Trophoblast cell (in vitro differentiated cells and primary cell): Measurements from ENCODE around the gene SNAP91.
"Not testable (repeated sequence)": the region's sequence is repeated elsewhere in the genome, so short reads cannot be mapped to it uniquely, and the experiment has no call there.

ENCODE experiments used
- DNase-seq, 2 donors: peaks; one replicate each; pipeline ENCODE4 v3.0.0-alpha.2; 2016
- H2AFZ ChIP-seq: 2 replicates; pipeline ENCODE4 v1.6.1; 2013; ENCODE audit warnings: low read length, moderate library complexity, mild to moderate bottlenecking; ENCODE audit not compliant: insufficient read depth, poor library complexity
- H2AK5ac ChIP-seq: 2 replicates; pipeline ENCODE4 v1.6.1; 2013; ENCODE audit warnings: mild to moderate bottlenecking, low read length
- H2BK120ac ChIP-seq: 2 replicates; pipeline ENCODE4 v1.6.1; 2013; ENCODE audit warnings: low read length, mild to moderate bottlenecking, moderate library complexity; ENCODE audit not compliant: insufficient read depth, poor library complexity
- H2BK12ac ChIP-seq: 2 replicates; pipeline ENCODE4 v1.6.1; 2013; ENCODE audit warnings: mild to moderate bottlenecking, low read length, moderate library complexity
- H2BK5ac ChIP-seq: 2 replicates; pipeline ENCODE4 v1.6.1; 2013; ENCODE audit warnings: low read length, low read depth, moderate library complexity, mild to moderate bottlenecking; ENCODE audit not compliant: poor library complexity
- H3K14ac ChIP-seq: 2 replicates; pipeline ENCODE4 v1.6.1; 2013; ENCODE audit warnings: mild to moderate bottlenecking, low read length
- H3K18ac ChIP-seq: 2 replicates; pipeline ENCODE4 v1.6.1; 2013; ENCODE audit warnings: mild to moderate bottlenecking, low read length
- H3K23ac ChIP-seq: 2 replicates; pipeline ENCODE4 v1.6.1; 2013; ENCODE audit warnings: low read length
- H3K27ac ChIP-seq: 2 replicates; pipeline ENCODE4 v1.5.1; 2013; ENCODE audit warnings: low read depth, mild to moderate bottlenecking, inconsistent platforms, low read length, moderate library complexity
- H3K27me3 ChIP-seq: 2 replicates; pipeline ENCODE4 v1.6.1; 2013; ENCODE audit warnings: inconsistent platforms, mild to moderate bottlenecking, low read length, moderate library complexity; ENCODE audit not compliant: insufficient read depth
- H3K36me3 ChIP-seq, 2 experiments: 1 replicate in 1 of 2; 2 replicates in 1 of 2; pipeline ENCODE4 v1.6.1; 2013; ENCODE audit warnings: low read length in 2 of 2, mild to moderate bottlenecking in 2 of 2, moderate library complexity in 1 of 2; ENCODE audit not compliant: insufficient read depth in 2 of 2, control insufficient read depth in 1 of 2
- H3K4ac ChIP-seq: 2 replicates; pipeline ENCODE4 v1.6.1; 2013; ENCODE audit warnings: low read depth, mild to moderate bottlenecking, low read length, moderate library complexity
- H3K4me1 ChIP-seq, 2 experiments: 1 replicate in 1 of 2; 2 replicates in 1 of 2; pipeline ENCODE4 v1.6.1; 2013; ENCODE audit warnings: low read length in 2 of 2, mild to moderate bottlenecking in 2 of 2, moderate library complexity in 1 of 2; ENCODE audit not compliant: insufficient read depth in 2 of 2, control insufficient read depth in 1 of 2
- H3K4me2 ChIP-seq: 2 replicates; pipeline ENCODE4 v1.6.1; 2013; ENCODE audit warnings: inconsistent platforms, mild to moderate bottlenecking, low read length, moderate library complexity
- H3K4me3 ChIP-seq: 2 replicates; pipeline ENCODE4 v1.5.1; 2013; ENCODE audit warnings: mild to moderate bottlenecking, low read depth, low read length, inconsistent platforms
- H3K79me1 ChIP-seq: one replicate; pipeline ENCODE4 v1.6.1; 2013; ENCODE audit warnings: low read length
- H3K79me2 ChIP-seq: 2 replicates; pipeline ENCODE4 v1.6.1; 2013; ENCODE audit warnings: low read length, mild to moderate bottlenecking; ENCODE audit not compliant: control insufficient read depth, insufficient read depth, poor library complexity
- H3K9ac ChIP-seq: 2 replicates; pipeline ENCODE4 v1.6.1; 2013; ENCODE audit warnings: mild to moderate bottlenecking, low read length
- H3K9me3 ChIP-seq: 2 replicates; pipeline ENCODE4 v1.6.1; 2013; ENCODE audit warnings: low read depth, mild to moderate bottlenecking, control low read depth, inconsistent platforms, low read length; ENCODE audit not compliant: insufficient read depth
- H4K12ac ChIP-seq: 2 replicates; pipeline ENCODE4 v1.6.1; 2013; ENCODE audit warnings: low read depth, mild to moderate bottlenecking, low read length, moderate library complexity
- H4K8ac ChIP-seq: 2 replicates; pipeline ENCODE4 v1.6.1; 2013; ENCODE audit warnings: low read depth, mild to moderate bottlenecking, low read length, moderate library complexity
- H4K91ac ChIP-seq: one replicate; pipeline ENCODE4 v1.6.1; 2013; ENCODE audit warnings: low read depth, mild to moderate bottlenecking, low read length, moderate library complexity
- WGBS: extraction: QIAGEN DNeasy Blood & Tissue Kit; methylation state at CpG from one replicate; pipeline ENCODE4 v1.1.7; 2013; ENCODE audit warnings: missing lambda C conversion rate; ENCODE audit not compliant: insufficient read length, insufficient coverage; ENCODE audit errors: extremely low coverage; 5-methylcytosine and 5-hydroxymethylcytosine counted together

The SNAP91 gene

DNA sequence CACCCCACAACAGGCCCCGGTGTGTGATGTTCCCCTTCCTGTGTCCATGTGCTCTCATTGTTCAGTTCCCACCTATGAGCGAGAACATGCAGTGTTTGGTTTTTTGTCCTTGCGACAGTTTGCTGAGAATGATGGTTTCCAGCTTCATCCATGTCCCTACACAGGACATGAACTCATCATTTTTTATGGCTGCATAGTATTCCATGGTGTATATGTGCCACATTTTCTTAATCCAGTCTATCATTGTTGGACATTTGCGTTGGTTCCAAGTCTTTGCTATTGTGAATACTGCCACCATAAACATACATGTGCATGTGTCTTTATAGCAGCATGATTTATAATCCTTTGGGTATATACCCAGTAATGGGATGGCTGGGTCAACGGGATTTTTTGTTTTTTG is 43.5 kb upstream of the SNAP91 start:
- H3K36me3 ChIP-seq, H2BK120ac ChIP-seq, H2AK5ac ChIP-seq, H3K4me3 ChIP-seq, DNase-seq, H3K18ac ChIP-seq, H4K12ac ChIP-seq, H2AFZ ChIP-seq, H3K14ac ChIP-seq, H3K79me2 ChIP-seq, H4K8ac ChIP-seq, H3K23ac ChIP-seq, H3K27ac ChIP-seq, H4K91ac ChIP-seq, H3K4me1 ChIP-seq, H2BK12ac ChIP-seq, H3K9ac ChIP-seq, H3K79me1 ChIP-seq, H3K27me3 ChIP-seq, H2BK5ac ChIP-seq, H3K9me3 ChIP-seq, H3K4me2 ChIP-seq, H3K4ac ChIP-seq: not testable (repeated sequence)
- no CpG with 5 or more reads among the region's 5 CpGs for WGBS

DNA sequence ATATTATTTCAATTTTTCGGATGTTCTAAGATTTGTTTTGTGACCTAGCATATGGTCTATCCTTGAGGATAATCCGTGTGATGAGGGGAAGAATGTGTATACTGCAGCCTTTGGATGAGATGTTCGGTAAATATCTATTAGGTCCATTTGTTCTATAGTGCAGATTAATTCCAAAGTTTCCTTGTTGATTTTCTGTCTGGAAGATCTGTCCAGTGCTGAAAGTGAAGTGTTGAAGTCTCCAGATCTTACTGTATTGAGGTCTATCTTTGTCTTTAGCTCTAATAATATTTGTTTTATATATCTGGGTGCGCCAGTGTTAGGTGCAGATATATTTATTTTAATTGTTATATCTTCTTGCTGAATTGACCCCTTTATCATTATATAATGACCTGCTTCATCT is 32.2 kb upstream of the SNAP91 start:
- Histone ChIP-seq H3K18ac (no peak overlapping the region), H2BK120ac (no peak overlapping the region), H3K4me3 (no peak overlapping the region), H3K4me2 (no peak overlapping the region), H3K27me3 (no peaks in the 10 kb centered on the region), H2BK12ac (no peak overlapping the region), H3K79me2 (no peaks in the 10 kb centered on the region), H2BK5ac (no peak overlapping the region), H3K79me1 (no peaks in the 10 kb centered on the region), H2AK5ac (no peak overlapping the region), H3K4me1 (no peaks in the 10 kb centered on the region), H3K36me3 (no peaks in the 10 kb centered on the region), H4K91ac (no peak overlapping the region), H3K4ac (no peak overlapping the region), H3K27ac (no peak overlapping the region), H4K12ac (no peak overlapping the region), H3K14ac (no peak overlapping the region), H3K9me3 (no peaks in the 10 kb centered on the region), H2AFZ (no peak overlapping the region), H3K23ac (no peak overlapping the region), H4K8ac (no peak overlapping the region), H3K9ac (no peak overlapping the region)
- DNase-seq, result no peak
- WGBS, result no CpG with 5 or more reads among the region's 4 CpGs

- Histone ChIP-seq H3K18ac (no peak overlapping the region), H2AFZ (no peak overlapping the region), H3K36me3 (no peaks in the 10 kb centered on the region), H3K27me3 (no peaks in the 10 kb centered on the region), H3K9me3 (no peaks in the 10 kb centered on the region), H3K4me3 (no peak overlapping the region), H2BK12ac (no peak overlapping the region), H3K27ac (no peak overlapping the region), H2AK5ac (no peak overlapping the region), H3K79me1 (no peaks in the 10 kb centered on the region), H3K14ac (no peak overlapping the region), H3K9ac (no peak overlapping the region), H4K12ac (no peak overlapping the region), H3K79me2 (no peaks in the 10 kb centered on the region), H4K8ac (no peak overlapping the region), H4K91ac (no peak overlapping the region), H3K4me1 (no peaks in the 10 kb centered on the region), H3K23ac (no peak overlapping the region), H3K4me2 (no peak overlapping the region), H2BK5ac (no peak overlapping the region), H3K4ac (no peak overlapping the region), H2BK120ac (no peak overlapping the region)
- WGBS, result no CpG with 5 or more reads among the region's 3 CpGs
- no peak for DNase-seq
These were observed 26.6 kb upstream of the SNAP91 start for GRCh38 chr6:83735461-83735860.

DNA sequence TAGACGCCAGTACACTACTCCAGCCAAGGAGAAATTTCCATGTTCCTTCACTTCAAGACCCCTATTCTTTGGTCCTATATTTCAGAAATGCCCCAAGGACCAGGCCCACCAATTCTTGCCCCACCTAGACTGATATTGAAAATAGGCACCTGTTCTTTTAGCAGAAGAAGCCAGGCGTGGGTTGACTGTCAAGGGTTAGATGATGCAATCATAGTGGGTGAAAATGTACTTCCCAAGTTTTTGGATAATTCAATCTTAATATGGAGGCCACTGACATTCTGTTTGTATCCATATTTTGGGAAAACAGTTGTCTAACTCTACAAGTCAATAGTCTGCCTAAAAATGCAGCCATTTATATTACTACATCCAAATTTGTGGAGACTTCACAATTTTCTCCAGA is 21.0 kb upstream of the SNAP91 start:
- no peaks in the 10 kb centered on the region for H3K9me3 ChIP-seq
- H3K79me1 ChIP-seq, result no peaks in the 10 kb centered on the region
- H3K4me2 ChIP-seq, result no peak overlapping the region
- H3K79me2 ChIP-seq, result no peaks in the 10 kb centered on the region
- no peak overlapping the region for H3K18ac ChIP-seq
- no peak overlapping the region for H3K23ac ChIP-seq
- no peak overlapping the region for H4K8ac ChIP-seq
- no peak overlapping the region for H3K9ac ChIP-seq
- H3K4ac ChIP-seq, result no peak overlapping the region
- no peak overlapping the region for H3K27ac ChIP-seq
- no peak overlapping the region for H3K4me3 ChIP-seq
- no peaks in the 10 kb centered on the region for H3K27me3 ChIP-seq
- H3K14ac ChIP-seq, result no peak overlapping the region
- H4K12ac ChIP-seq, result no peak overlapping the region
- no peak overlapping the region for H2BK5ac ChIP-seq
- no CpG with 5 or more reads among the region's 2 CpGs for WGBS
- no peak overlapping the region for H2BK120ac ChIP-seq
- H2AK5ac ChIP-seq, result no peak overlapping the region
- H4K91ac ChIP-seq, result no peak overlapping the region
- H2AFZ ChIP-seq, result no peak overlapping the region
- no peaks in the 10 kb centered on the region for H3K36me3 ChIP-seq
- no peaks in the 10 kb centered on the region for H3K4me1 ChIP-seq
- DNase-seq, result no peak
- no peak overlapping the region for H2BK12ac ChIP-seq
